Prostate gland (tissue), 2 donors: Measurements from ENCODE around the gene ZC3H18.

ENCODE experiments used
- CTCF ChIP-seq, 4 experiments: fragments of 200-600 bp in 2 of 4; fragments of 450-650 bp in 2 of 4; sonication (generic) in 2 of 4; IDR thresholded peaks; 1 replicate in 3 of 4; 2 replicates in 1 of 4; pipeline ENCODE4 v1.5.1; 2016 to 2019; ENCODE audit warnings: antibody characterized with exemption in 4 of 4, mild to moderate bottlenecking in 2 of 4, moderate library complexity in 2 of 4
- POLR2A ChIP-seq: fragments of 450-650 bp; IDR thresholded peaks from one replicate; pipeline ENCODE4 v1.6.1; 2016; ENCODE audit warnings: antibody characterized with exemption, mild to moderate bottlenecking

DNA sequence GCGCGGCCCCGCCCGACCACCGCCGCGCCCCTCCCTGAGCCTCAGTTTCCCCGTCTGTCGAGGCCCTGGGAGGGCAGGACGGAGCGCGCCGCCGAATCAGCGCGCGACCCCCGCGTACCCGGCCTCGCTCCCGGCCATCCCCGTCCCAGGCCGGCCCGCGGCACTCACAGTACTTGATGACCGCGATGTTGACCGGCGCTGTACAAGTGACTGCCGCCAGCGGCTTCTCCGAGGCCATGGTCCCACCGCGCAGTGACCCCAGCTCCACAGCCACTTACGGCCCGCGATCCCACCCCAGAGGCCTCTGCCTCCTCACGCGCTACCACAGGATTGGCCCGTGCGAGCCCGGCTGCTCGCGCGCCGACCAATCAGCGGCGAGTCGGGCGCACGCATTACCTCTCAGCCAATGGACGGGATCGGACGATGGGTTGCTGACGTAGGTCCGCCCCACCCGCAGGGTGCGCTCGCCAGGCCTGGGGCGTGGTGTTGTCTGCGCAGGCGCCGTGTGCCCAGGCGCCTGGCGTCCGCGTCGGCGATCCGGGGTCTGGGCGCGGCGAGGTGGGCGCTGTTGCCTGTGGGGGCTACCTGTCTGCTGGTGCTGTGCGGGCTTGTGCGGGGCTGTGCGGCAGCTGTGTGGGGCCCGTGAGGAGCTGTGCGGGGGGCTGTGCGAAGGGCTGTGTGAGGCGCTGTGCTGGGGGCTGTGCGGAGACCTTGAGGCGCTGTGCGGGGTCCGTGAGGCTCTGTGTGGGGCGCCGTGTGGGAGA, 92.8 kb downstream of the ZC3H18 start, which contains the start of gene MVD:
- peak; percentile 89 for TF ChIP-seq POLR2A
- peak in 1 of 4 experiments; percentile 17 for TF ChIP-seq CTCF (IDR thresholded peaks at IDR 0.05)
